Epithelial cell of proximal tubule (primary cell): ENCODE measurements around the gene GRAMD1A. TPM values are rescaled to one million over a fixed set of nuclear protein-coding genes. Genes with fewer than 3 reads are reported as not detected.

Experiments used
- DNase-seq: peaks from one replicate; pipeline ENCODE4 v3.0.0-alpha.2; 2011; ENCODE audit warnings: low read depth
- H3K4me3 ChIP-seq: 2 replicates; pipeline ENCODE4 v1.5.1; 2011; ENCODE audit warnings: low read depth, mild to moderate bottlenecking, low read length
- total RNA-seq: library from RNA; depleted of rRNA; stranded (reverse); fragments of >200 nt; gene quantifications from 2 replicates; pipeline ENCODE4 v1.2.3, GENCODE V29; 2015
- TF ChIP-seq, protein P1 (sequence below): conservative IDR thresholded peaks from 2 replicates; pipeline ENCODE4 v1.5.1; 2012; ENCODE audit warnings: low read depth, mild to moderate bottlenecking, low read length

The GRAMD1A gene
- total RNA-seq, 1 donor from 2014 or later: 67.7 TPM

GRCh38 chr19:35030257-35031071 lies 30.3 kb downstream of the GRAMD1A start, which contains the start of gene SCN1B:
Gene SCN1B (plus strand): TSS chr19:35030470. CDS start chr19:35030821, 351 bp downstream.
- TF ChIP-seq, protein P1, sequence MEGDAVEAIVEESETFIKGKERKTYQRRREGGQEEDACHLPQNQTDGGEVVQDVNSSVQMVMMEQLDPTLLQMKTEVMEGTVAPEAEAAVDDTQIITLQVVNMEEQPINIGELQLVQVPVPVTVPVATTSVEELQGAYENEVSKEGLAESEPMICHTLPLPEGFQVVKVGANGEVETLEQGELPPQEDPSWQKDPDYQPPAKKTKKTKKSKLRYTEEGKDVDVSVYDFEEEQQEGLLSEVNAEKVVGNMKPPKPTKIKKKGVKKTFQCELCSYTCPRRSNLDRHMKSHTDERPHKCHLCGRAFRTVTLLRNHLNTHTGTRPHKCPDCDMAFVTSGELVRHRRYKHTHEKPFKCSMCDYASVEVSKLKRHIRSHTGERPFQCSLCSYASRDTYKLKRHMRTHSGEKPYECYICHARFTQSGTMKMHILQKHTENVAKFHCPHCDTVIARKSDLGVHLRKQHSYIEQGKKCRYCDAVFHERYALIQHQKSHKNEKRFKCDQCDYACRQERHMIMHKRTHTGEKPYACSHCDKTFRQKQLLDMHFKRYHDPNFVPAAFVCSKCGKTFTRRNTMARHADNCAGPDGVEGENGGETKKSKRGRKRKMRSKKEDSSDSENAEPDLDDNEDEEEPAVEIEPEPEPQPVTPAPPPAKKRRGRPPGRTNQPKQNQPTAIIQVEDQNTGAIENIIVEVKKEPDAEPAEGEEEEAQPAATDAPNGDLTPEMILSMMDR: no peak
- peak within 1 kb of the TSS; percentile 64 for H3K4me3 ChIP-seq
- no peak for DNase-seq

DNA sequence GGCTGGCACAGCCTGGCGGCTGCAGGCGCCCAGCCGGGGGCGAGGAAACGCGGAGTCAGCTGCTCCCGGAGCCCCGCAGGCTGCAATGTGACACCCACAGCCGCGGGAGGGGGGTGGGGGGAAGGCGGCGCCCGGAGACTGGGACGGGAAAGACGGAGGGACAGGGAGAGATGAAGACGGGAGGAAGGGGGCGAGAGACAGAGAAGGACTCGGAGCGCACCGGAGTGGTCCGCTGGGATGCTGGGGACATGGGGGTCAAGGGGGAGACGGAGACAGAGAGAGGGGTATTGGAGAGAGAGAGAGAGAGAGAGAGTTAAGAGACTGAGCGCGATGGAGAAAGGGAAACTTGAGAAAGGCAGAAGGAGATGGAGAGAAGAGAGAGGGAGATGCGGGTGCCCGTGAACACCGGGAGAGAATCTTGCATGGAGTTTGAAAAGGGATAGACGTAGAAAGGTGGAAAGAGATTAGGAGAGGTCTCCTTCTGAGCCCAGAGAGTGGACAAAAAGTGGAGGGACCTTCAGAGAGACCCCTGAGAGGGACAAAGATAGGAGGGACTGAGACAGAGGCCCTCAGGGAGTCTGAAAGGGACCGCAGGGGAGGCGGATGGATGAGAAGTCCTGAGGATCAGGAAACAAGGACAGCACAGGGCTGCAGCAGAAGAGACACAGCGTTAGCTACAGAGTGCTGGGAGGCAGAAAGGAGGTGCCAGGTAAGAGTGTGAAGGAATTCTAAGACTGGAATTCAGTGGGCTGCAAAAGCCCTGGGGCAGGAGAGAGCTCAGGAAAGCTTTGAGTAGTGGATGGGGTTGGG lies 31.2 kb downstream of the GRAMD1A start:
- DNase-seq: no peak
- TF ChIP-seq, protein P1: no peak
- H3K4me3 ChIP-seq: peak overlapping the region; percentile 64

- no peak overlapping the region for H3K4me3 ChIP-seq
- DNase-seq: no peak
- TF ChIP-seq, protein P1: no peak
Observed at GRCh38 chr19:35032356-35032865, 32.3 kb downstream of the GRAMD1A start.

DNA sequence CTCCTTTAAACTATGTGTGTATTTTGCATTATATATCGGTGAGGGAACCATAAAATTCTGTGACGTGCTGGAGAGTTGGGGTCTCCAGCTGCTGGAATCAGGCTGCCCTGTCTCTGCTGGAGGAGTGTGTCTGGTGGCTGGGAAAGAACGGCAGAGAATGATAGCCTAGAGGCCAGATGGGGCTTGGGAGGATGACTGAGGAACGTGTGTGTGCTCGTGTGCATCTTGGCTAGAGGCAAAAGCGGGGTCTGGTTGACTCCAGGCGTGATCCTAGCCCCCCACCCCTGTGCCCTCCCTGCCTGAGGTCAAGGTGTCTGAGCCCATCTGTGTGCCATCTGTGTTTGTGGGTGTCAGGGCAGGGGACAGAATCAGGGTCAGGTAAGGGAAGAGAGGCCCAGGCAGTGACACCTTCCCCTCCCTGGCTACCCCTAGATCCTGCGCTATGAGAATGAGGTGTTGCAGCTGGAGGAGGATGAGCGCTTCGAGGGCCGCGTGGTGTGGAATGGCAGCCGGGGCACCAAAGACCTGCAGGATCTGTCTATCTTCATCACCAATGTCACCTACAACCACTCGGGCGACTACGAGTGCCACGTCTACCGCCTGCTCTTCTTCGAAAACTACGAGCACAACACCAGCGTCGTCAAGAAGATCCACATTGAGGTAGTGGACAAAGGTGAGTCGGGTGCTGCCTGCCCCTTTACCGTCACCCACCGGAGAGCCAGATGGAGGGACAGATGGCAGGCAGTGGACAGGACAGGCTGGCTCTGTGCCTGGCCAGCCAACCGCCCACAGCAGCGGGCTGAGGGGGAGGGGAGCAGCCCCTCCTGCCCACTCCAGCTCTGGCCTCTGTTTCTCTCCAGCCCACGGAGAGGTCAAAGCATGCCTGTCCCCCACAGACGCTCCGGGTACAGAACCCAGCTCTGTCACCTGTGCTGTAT lies 33.2 kb downstream of the GRAMD1A start:
- TF ChIP-seq, protein P1: no peak
- H3K4me3 ChIP-seq: no peak overlapping the region
- no peak for DNase-seq

DNA sequence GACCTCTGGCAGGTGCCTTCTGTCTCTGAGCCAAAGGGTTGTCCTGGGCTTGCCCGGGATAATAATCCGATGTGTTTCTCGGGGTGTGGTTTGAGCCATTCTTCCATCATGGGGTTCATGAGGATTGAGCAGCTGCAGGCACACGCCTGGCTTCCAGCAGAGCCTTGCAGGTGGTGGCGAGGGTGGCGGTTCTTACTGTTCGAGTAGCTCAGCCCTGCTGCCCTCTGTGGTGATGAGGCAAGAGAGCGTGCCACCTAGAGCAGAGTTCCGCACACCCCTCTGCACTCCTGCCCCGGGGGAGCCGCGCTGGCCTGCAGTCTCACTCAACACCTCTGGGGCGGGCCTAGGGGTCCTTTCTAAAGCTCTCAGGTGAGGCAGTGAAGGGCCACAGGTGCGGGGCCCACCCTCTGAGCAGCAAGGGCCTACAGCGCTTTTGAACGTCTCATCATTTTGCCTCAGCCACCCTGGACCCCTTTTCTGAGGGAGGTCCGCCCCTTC lies 33.9 kb downstream of the GRAMD1A start:
- H3K4me3 ChIP-seq: no peak overlapping the region

More for the DNA sequence above, 33.9 kb downstream of the GRAMD1A start:
- no peak for DNase-seq
- TF ChIP-seq, protein P1: no peak
